PC-9 (cell line): ENCODE results near the gene SPA17. TPM values are rescaled to one million over a fixed set of nuclear protein-coding genes. Genes with fewer than 3 reads are reported as not detected.

Experiments
- BruUV-seq: library from RNA; stranded (reverse); fragments of 400-500 nt; replicated peaks from 2 replicates; lab custom pipeline; 2021; lab: Mats Ljungman, UMichigan
- CTCF ChIA-PET: fragments of 300-600 bp; sonication (Branson Sonifier 250); formaldehyde crosslinking; loops from one replicate; lab custom pipeline; 2022; ENCODE audit warnings: antibody characterized with exemption; lab: Charles Lee
- POLR2A ChIA-PET: fragments of 300-600 bp; sonication (Branson Sonifier 250); formaldehyde crosslinking; loops from one replicate; lab custom pipeline; 2022; ENCODE audit warnings: antibody characterized with exemption; ENCODE audit not compliant: unreplicated experiment; lab: Charles Lee
- DNase-seq, 2 experiments: peaks; one replicate each; pipeline versions ENCODE4 v3.0.0 to v3.0.0-alpha.2; 2015 to 2022; ENCODE audit warnings: mixed read lengths in 1 of 2
- H2AFZ ChIP-seq: fragments of 200-600 bp; sonication (generic); 2 replicates; pipeline ENCODE4 v1.8.1; 2017; ENCODE audit warnings: antibody characterized with exemption
- H3F3A ChIP-seq: fragments of 200-600 bp; sonication (generic); 2 replicates; pipeline ENCODE4 v1.8.1; 2017; ENCODE audit warnings: antibody characterized with exemption, mild to moderate bottlenecking, low read depth; ENCODE audit not compliant: insufficient read depth
- H3K27ac ChIP-seq: fragments of 200-600 bp; sonication (generic); 2 replicates; pipeline ENCODE4 v1.6.1; 2016; ENCODE audit warnings: mixed run types
- H3K27me3 ChIP-seq: fragments of 200-600 bp; sonication (generic); 2 replicates; pipeline ENCODE4 v1.6.1; 2016; ENCODE audit warnings: low read depth, mixed run types; ENCODE audit not compliant: insufficient read depth
- H3K36me3 ChIP-seq: fragments of 200-600 bp; sonication (generic); 2 replicates; pipeline ENCODE4 v1.6.1; 2016; ENCODE audit warnings: low read depth, mixed run types
- H3K4me1 ChIP-seq: fragments of 200-600 bp; sonication (generic); replicated peaks from 2 replicates; pipeline ENCODE4 v1.6.1; 2016; ENCODE audit warnings: mixed run types; ENCODE audit not compliant: insufficient read depth
- H3K4me2 ChIP-seq: fragments of 200-600 bp; sonication (generic); 2 replicates; pipeline ENCODE4 v1.6.1; 2017; ENCODE audit warnings: mixed run types
- H3K4me3 ChIP-seq: fragments of 200-600 bp; sonication (generic); 2 replicates; pipeline ENCODE4 v1.6.1; 2016; ENCODE audit warnings: mixed run types
- H3K79me2 ChIP-seq: fragments of 200-600 bp; sonication (generic); 2 replicates; pipeline ENCODE4 v1.6.1; 2017; ENCODE audit warnings: low read depth, mixed run types
- H3K9me2 ChIP-seq: fragments of 200-600 bp; sonication (generic); 2 replicates; pipeline ENCODE4 v1.8.1; 2017; ENCODE audit warnings: mild to moderate bottlenecking; ENCODE audit not compliant: insufficient read depth
- H3K9me3 ChIP-seq: fragments of 200-600 bp; sonication (generic); 2 replicates; pipeline ENCODE4 v1.8.1; 2016; ENCODE audit warnings: low read depth; ENCODE audit not compliant: insufficient read depth
- H4K20me1 ChIP-seq: fragments of 200-600 bp; sonication (generic); 2 replicates; pipeline ENCODE4 v1.8.1; 2017; ENCODE audit not compliant: insufficient read depth
- EZH2 ChIP-seq: fragments of 200-600 bp; sonication (generic); IDR thresholded peaks from 2 replicates; pipeline ENCODE4 v1.8.0; 2017; ENCODE audit warnings: antibody characterized with exemption, low read depth
- intact Hi-C: fragments of 100-400 bp; cut with micrococcal nuclease; formaldehyde crosslinking; loops from one replicate; pipeline ENCODE4 v1.10.0; 2022; ENCODE audit not compliant: unreplicated experiment
- total RNA-seq: library from RNA; stranded (reverse); gene quantifications from 2 replicates; pipeline ENCODE4 v1.2.3, GENCODE V29; 2021
- TF ChIP-seq, protein P1 (sequence below): fragments of 200-600 bp; sonication (generic); conservative IDR thresholded peaks from 2 replicates; pipeline ENCODE4 v1.6.1; 2017; ENCODE audit warnings: mixed run types, antibody characterized with exemption, mild to moderate bottlenecking, moderate library complexity

The SPA17 gene
- total RNA-seq, 1 experiment from 2014 or later: 15.7 TPM

DNA sequence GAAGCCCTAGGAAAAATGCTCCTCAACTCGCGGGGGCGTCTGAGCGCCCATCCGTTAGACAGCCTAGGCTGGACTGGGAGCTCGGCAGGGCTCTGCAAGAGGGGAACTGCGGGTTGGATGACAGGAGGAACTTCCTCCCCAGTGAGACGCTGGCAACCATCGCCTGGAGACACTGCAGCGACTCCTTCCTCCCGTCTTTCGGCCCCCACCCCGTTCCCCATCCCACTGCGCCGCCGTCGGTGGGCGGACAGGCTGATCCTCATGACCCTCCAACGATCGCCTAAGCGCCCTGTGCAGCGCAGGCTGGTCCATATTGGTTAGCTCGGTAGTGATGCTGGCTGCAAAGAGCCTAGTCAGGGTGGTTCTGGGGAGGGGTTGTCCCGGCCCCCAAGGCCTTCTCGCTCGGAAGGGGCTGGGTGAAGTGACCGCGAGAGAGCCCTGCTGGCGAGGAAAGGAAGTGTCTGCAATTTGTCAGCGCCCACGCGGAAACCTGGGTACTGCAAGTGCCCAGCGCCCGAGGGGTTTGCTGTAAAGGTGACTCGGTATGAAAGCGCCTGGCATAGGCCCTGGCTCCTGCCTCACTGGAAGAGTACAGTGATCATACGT lies 66.7 kb downstream of the SPA17 start:
- H2AFZ ChIP-seq: peak overlapping the region; percentile 85
- peaks cover 3% of the 10 kb centered on the region; the same call in 1 of the 2 replicates for H3K4me1 ChIP-seq
- peaks cover 13% of the 10 kb centered on the region; the same call in 1 of the 2 replicates for H3F3A ChIP-seq
- TSS peak; percentile 19 for BruUV-seq
- ChIA-PET POLR2A (interaction anchor here (1.0 kb wide), 1 partner anchor 12 kb away, joined by 4 read pairs; no protein-coding TSS in a partner anchor), CTCF (no interaction called here)
- no peaks in the 10 kb centered on the region; the same call in 1 of the 2 replicates for H3K27me3 ChIP-seq
- no peak overlapping the region for H3K27ac ChIP-seq
- no peaks in the 10 kb centered on the region for H3K9me2 ChIP-seq
- DNase-seq: peak in 1 of 2 experiments; percentile 23
- intact Hi-C loops: loop anchor here (10.0 kb wide), 1 partner anchor 54 kb away; no protein-coding TSS in a partner anchor
- no peaks in the 10 kb centered on the region for H3K36me3 ChIP-seq
- peak overlapping the region; percentile 99 for H3K4me2 ChIP-seq
- H4K20me1 ChIP-seq: no peaks in the 10 kb centered on the region
- peak overlapping the region; percentile 73 for H3K4me3 ChIP-seq
- H3K79me2 ChIP-seq: no peaks in the 10 kb centered on the region
- H3K9me3 ChIP-seq: no peaks in the 10 kb centered on the region
- no peak for TF ChIP-seq EZH2
- TF ChIP-seq, protein P1, sequence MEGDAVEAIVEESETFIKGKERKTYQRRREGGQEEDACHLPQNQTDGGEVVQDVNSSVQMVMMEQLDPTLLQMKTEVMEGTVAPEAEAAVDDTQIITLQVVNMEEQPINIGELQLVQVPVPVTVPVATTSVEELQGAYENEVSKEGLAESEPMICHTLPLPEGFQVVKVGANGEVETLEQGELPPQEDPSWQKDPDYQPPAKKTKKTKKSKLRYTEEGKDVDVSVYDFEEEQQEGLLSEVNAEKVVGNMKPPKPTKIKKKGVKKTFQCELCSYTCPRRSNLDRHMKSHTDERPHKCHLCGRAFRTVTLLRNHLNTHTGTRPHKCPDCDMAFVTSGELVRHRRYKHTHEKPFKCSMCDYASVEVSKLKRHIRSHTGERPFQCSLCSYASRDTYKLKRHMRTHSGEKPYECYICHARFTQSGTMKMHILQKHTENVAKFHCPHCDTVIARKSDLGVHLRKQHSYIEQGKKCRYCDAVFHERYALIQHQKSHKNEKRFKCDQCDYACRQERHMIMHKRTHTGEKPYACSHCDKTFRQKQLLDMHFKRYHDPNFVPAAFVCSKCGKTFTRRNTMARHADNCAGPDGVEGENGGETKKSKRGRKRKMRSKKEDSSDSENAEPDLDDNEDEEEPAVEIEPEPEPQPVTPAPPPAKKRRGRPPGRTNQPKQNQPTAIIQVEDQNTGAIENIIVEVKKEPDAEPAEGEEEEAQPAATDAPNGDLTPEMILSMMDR: no peak; the same call in 1 of the 2 replicates

DNA sequence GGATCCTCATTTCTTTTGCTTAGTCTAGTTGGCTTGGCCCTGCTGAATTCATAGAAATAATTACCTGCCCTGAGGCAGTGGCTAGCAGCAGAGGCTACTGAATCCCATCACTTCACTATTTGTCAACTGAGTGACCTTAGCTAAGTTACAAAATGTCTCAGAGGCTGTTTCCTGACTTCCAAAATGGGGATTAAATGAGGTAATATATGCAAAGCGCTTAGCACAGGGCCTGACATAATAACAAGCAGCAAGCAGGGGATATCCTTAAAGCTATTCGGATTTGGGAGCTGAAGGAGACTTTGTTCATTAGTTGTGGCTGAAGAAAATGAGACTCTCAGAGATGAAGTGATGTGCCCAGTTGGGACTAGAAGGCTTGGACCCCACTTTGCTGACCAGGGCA lies 68.9 kb downstream of the SPA17 start:
- CTCF ChIA-PET: no interaction called here

DNA sequence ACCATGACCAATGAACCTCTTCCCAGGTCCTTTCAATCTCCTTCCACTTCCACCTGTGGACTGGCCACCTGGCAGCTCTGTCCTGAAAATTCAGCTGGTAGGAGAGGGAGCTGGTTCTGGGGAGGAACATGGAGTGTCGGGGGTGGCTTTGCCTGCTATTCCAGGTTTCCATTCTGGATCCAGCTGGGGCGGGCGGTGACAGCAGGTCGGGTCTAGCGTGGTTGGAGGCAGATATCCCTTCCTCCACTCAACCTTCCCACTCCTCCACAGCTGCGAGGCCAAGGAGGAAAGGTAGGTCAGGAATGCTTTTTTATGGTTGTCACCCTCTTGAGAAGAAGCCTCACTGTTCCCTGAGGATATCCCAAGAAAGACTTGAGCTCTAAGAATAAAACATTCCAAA lies 69.3 kb downstream of the SPA17 start:
- ChIA-PET POLR2A (no interaction called here), CTCF (no interaction called here)
- H3K4me3 ChIP-seq: no peak overlapping the region
- H3K9me2 ChIP-seq: no peaks in the 10 kb centered on the region
- no peak for DNase-seq
- H2AFZ ChIP-seq: no peak overlapping the region
- 0 out of 2 replicates have a peak, but pooled peaks cover 3% of the 10 kb centered on the region for H3K36me3 ChIP-seq
- no peaks in the 10 kb centered on the region for H4K20me1 ChIP-seq
- no peak overlapping the region for H3K27ac ChIP-seq
- no peak overlapping the region for H3K4me2 ChIP-seq
- TF ChIP-seq EZH2: no peak
- TF ChIP-seq, protein P1: no peak
- H3K9me3 ChIP-seq: no peaks in the 10 kb centered on the region
- no peaks in the 10 kb centered on the region; the same call in 1 of the 2 replicates for H3K79me2 ChIP-seq
- no TSS peak for BruUV-seq
- intact Hi-C loops: loop anchor here (10.0 kb wide), 1 partner anchor 52 kb away; no protein-coding TSS in a partner anchor
- peaks cover 14% of the 10 kb centered on the region for H3K4me1 ChIP-seq
- H3F3A ChIP-seq: peaks cover 24% of the 10 kb centered on the region
- no peaks in the 10 kb centered on the region; the same call in 1 of the 2 replicates for H3K27me3 ChIP-seq

More for the DNA sequence above, 68.9 kb downstream of the SPA17 start:
- POLR2A ChIA-PET: no interaction called here
- DNase-seq: no peak
- TF ChIP-seq, protein P1: no peak
- TF ChIP-seq EZH2: no peak
- H3K79me2 ChIP-seq: no peaks in the 10 kb centered on the region; the same call in 1 of the 2 replicates
- H2AFZ ChIP-seq: no peak overlapping the region
- intact Hi-C loops: loop anchor here (10.0 kb wide), 1 partner anchor 52 kb away; no protein-coding TSS in a partner anchor
- no TSS peak for BruUV-seq
- H3K4me2 ChIP-seq: no peak overlapping the region
- H3K9me3 ChIP-seq: no peaks in the 10 kb centered on the region
- H3K9me2 ChIP-seq: no peaks in the 10 kb centered on the region
- peaks cover 9% of the 10 kb centered on the region for H3K4me1 ChIP-seq
- no peak overlapping the region for H3K4me3 ChIP-seq
- H3K27ac ChIP-seq: no peak overlapping the region
- 0 out of 2 replicates have a peak, but pooled peaks cover 3% of the 10 kb centered on the region for H3K36me3 ChIP-seq
- H3K27me3 ChIP-seq: no peaks in the 10 kb centered on the region; the same call in 1 of the 2 replicates
- no peaks in the 10 kb centered on the region for H4K20me1 ChIP-seq
- H3F3A ChIP-seq: peaks cover 19% of the 10 kb centered on the region
